GM12878 (cell line): ENCODE results near the gene ABL2. TPM values are rescaled to one million over a fixed set of nuclear protein-coding genes. Genes with fewer than 3 reads are reported as not detected.

Experiments
- ATAC-seq: fragments of 200-7000 bp; cut with Tn5 transposase; 3 replicates; pipeline ENCODE4 v1.9.1; 2020; ENCODE audit warnings: mild to moderate bottlenecking, moderate library complexity
- BruUV-seq: library from RNA; stranded (reverse); fragments of 400-500 nt; replicated peaks from 2 replicates; lab custom pipeline; 2021; lab: Mats Ljungman, UMichigan
- CTCF ChIA-PET: fragments of 300-600 bp; sonication (Branson Sonifier 250); formaldehyde crosslinking; extraction: SDS; loops from one replicate; lab custom pipeline; 2021; ENCODE audit warnings: inconsistent platforms; lab: Yijun Ruan, JAX
- POLR2A ChIA-PET: fragments of 350-600 bp; formaldehyde crosslinking; extraction: SDS; loops from one replicate; lab custom pipeline; 2021; ENCODE audit warnings: inconsistent platforms; lab: Charles Lee
- RAD21 ChIA-PET: fragments of 300-600 bp; sonication (Branson Sonifier 250); formaldehyde crosslinking; loops from one replicate; lab custom pipeline; 2023; ENCODE audit warnings: antibody characterized with exemption; ENCODE audit not compliant: unreplicated experiment; lab: Charles Lee
- SMC1A ChIA-PET: fragments of 300-600 bp; sonication (Branson Sonifier 250); formaldehyde crosslinking; loops from one replicate; lab custom pipeline; 2023; ENCODE audit not compliant: unreplicated experiment, uncharacterized antibody; lab: Charles Lee
- DNase-seq: peaks from one replicate; pipeline ENCODE4 v3.0.0-alpha.2; 2011; ENCODE audit warnings: low read depth, low spot score
- FAIRE-seq: peaks from 3 replicates; lab custom pipeline; 2011; peaks lifted over from hg19 to GRCh38; lab: Jason Lieb, UNC
- H2AFZ ChIP-seq: 2 replicates; pipeline ENCODE4 v1.6.0; 2011; ENCODE audit warnings: low read depth, low read length, control low read depth; ENCODE audit not compliant: control insufficient read depth
- H3K27ac ChIP-seq: 2 replicates; pipeline ENCODE4 v1.5.1; 2011; ENCODE audit warnings: control low read depth; ENCODE audit not compliant: control insufficient read depth, insufficient read depth
- H3K27me3 ChIP-seq, 2 experiments: replicated peaks in 1 of 2; 2 replicates each; pipeline versions ENCODE4 v1.6.0 to v1.6.1; 2011; ENCODE audit warnings: low read length in 1 of 2; ENCODE audit not compliant: control insufficient read depth in 2 of 2, insufficient read depth in 2 of 2
- H3K36me3 ChIP-seq, 2 experiments: 2 replicates each; pipeline ENCODE4 v1.5.1; 2011; ENCODE audit warnings: low read length in 1 of 2; ENCODE audit not compliant: control insufficient read depth in 2 of 2, insufficient read depth in 2 of 2
- H3K4me1 ChIP-seq: 2 replicates; pipeline ENCODE4 v1.6.1; 2011; ENCODE audit warnings: mild to moderate bottlenecking, low read length, moderate library complexity, mixed read lengths; ENCODE audit not compliant: control insufficient read depth, insufficient read depth
- H3K4me2 ChIP-seq: 2 replicates; pipeline ENCODE4 v1.6.0; 2011; ENCODE audit warnings: control low read depth; ENCODE audit not compliant: control insufficient read depth, insufficient read depth
- H3K4me3 ChIP-seq: fragments of 200-600 bp; sonication (generic); 2 replicates; pipeline ENCODE4 v1.5.1; 2016
- H3K79me2 ChIP-seq: 2 replicates; pipeline ENCODE4 v1.6.0; 2011; ENCODE audit warnings: low read length; ENCODE audit not compliant: control insufficient read depth, insufficient read depth
- H3K9ac ChIP-seq: 2 replicates; pipeline ENCODE4 v1.8.0; 2011; ENCODE audit warnings: low read length, control low read depth, mixed read lengths; ENCODE audit not compliant: control insufficient read depth, insufficient read depth
- H3K9me3 ChIP-seq: replicated peaks from 3 replicates; pipeline ENCODE4 v1.5.1; 2011; ENCODE audit warnings: mild to moderate bottlenecking, low read length; ENCODE audit not compliant: control insufficient read depth, insufficient read depth
- H4K20me1 ChIP-seq: 2 replicates; pipeline ENCODE4 v1.6.0; 2011; ENCODE audit not compliant: control insufficient read depth, insufficient read depth
- BCL3 ChIP-seq: IDR thresholded peaks from 2 replicates; pipeline ENCODE4 v1.6.1; 2011; ENCODE audit warnings: borderline replicate concordance, low read depth, mild to moderate bottlenecking, moderate library complexity, low read length; ENCODE audit not compliant: insufficient read depth, poor library complexity, severe bottlenecking
- BRCA1 ChIP-seq: IDR thresholded peaks from 2 replicates; pipeline ENCODE4 v1.6.1; 2011; ENCODE audit warnings: low read depth, low read length, improper control_type of control experiment
- CBX5 ChIP-seq: sonication (generic); IDR thresholded peaks from 2 replicates; pipeline ENCODE4 v1.6.1; 2016; ENCODE audit warnings: low read depth, moderate library complexity, mild to moderate bottlenecking, inconsistent platforms
- FOXK2 ChIP-seq: fragments of 450-650 bp; IDR thresholded peaks from 2 replicates; pipeline ENCODE4 v1.6.1; 2017; ENCODE audit warnings: mild to moderate bottlenecking, moderate library complexity
- FOXM1 ChIP-seq: IDR thresholded peaks from 2 replicates; pipeline ENCODE4 v1.6.1; 2012; ENCODE audit warnings: low read depth, mild to moderate bottlenecking, inconsistent platforms, low read length, moderate library complexity
- MEF2B ChIP-seq: fragments of 450-650 bp; IDR thresholded peaks from 2 replicates; pipeline ENCODE4 v1.6.1; 2018; ENCODE audit warnings: mild to moderate bottlenecking, moderate library complexity; ENCODE audit not compliant: partially characterized antibody, poor library complexity, severe bottlenecking
- MTA3 ChIP-seq: IDR thresholded peaks from 2 replicates; pipeline ENCODE4 v1.6.1; 2012; ENCODE audit warnings: low read length, inconsistent platforms, borderline replicate concordance
- NR2F1 ChIP-seq: fragments of 450-650 bp; conservative IDR thresholded peaks from 2 replicates; pipeline ENCODE4 v1.6.1; 2017; ENCODE audit warnings: mild to moderate bottlenecking
- RAD51 ChIP-seq: fragments of 450-650 bp; IDR thresholded peaks from 2 replicates; pipeline ENCODE4 v1.6.1; 2016; ENCODE audit warnings: moderate library complexity, mild to moderate bottlenecking, inconsistent platforms
- RCOR1 ChIP-seq: conservative IDR thresholded peaks from 2 replicates; pipeline ENCODE4 v1.6.1; 2012; ENCODE audit warnings: low read depth, low read length, improper control_type of control experiment
- WRNIP1 ChIP-seq: IDR thresholded peaks from 2 replicates; pipeline ENCODE4 v1.6.1; 2011; ENCODE audit warnings: low read depth, low read length, improper control_type of control experiment, borderline replicate concordance
- WGBS: methylation state at CpG from one replicate; pipeline ENCODE4 v1.1.6; 2016; ENCODE audit warnings: low lambda C conversion rate; ENCODE audit not compliant: insufficient replicate concordance, insufficient coverage; ENCODE audit errors: missing lambda C conversion rate; 5-methylcytosine and 5-hydroxymethylcytosine counted together
- in situ Hi-C: fragments of 300-500 bp; cut with MboI; formaldehyde crosslinking; loops from 9 replicates; pipeline ENCODE4 v1.14.3; 2018; ENCODE audit warnings: mixed read lengths
- intact Hi-C: fragments of 100-400 bp; cut with micrococcal nuclease; formaldehyde crosslinking; loops from one replicate; pipeline ENCODE4 v1.14.2; 2022; ENCODE audit not compliant: unreplicated experiment
- polyA plus RNA-seq, 11 experiments: library from polyadenylated mRNA; depleted of rRNA in 4 of 11; unstranded in 6 of 11; stranded (reverse) in 5 of 11; fragments of >200 nt; fragmentation: Nextera tagmentation in 4 of 11; fragmentation: Illumina TruSeq in 1 of 11; extraction: Ambion mirVana in 4 of 11; extraction: Trizol in 1 of 11; gene quantifications; 1 replicate in 1 of 11; 2 replicates in 10 of 11; pipeline versions ENCODE4 v1.2.1 to v1.2.3, GENCODE V29; 2011 to 2016; ENCODE audit warnings: inconsistent platforms in 2 of 11, missing spikeins in 2 of 11, low read depth in 1 of 11
- total RNA-seq, 4 experiments: library from RNA; depleted of rRNA in 3 of 4; stranded (reverse); fragments of >200 nt in 3 of 4; fragmentation: Illumina TruSeq in 1 of 4; extraction: Trizol in 1 of 4; gene quantifications; 2 replicates each; pipeline versions ENCODE4 v1.2.1 to v1.2.3, GENCODE V29; 2013 to 2021
- TF ChIP-seq, protein P1 (sequence below): IDR thresholded peaks from 2 replicates; pipeline ENCODE4 v1.6.1; 2012; ENCODE audit warnings: improper control_type of control experiment, low read depth, low read length; ENCODE audit not compliant: insufficient replicate concordance
- TF ChIP-seq, protein P2 (sequence below): IDR thresholded peaks from 2 replicates; pipeline ENCODE4 v1.6.1; 2012; ENCODE audit warnings: low read length, inconsistent platforms
- TF ChIP-seq, protein P3 (sequence below): IDR thresholded peaks from 2 replicates; pipeline ENCODE4 v1.6.1; 2011; ENCODE audit warnings: low read depth, mild to moderate bottlenecking, low read length, moderate library complexity, borderline replicate concordance; ENCODE audit errors: extremely low read depth

The ABL2 gene
- total and polyA plus RNA-seq, 10 of the 15 experiments (the other 5 are each of a cell fraction or from before 2014, with no cell fraction given) = 0.57 to 9.4 (median 3.6) TPM

DNA sequence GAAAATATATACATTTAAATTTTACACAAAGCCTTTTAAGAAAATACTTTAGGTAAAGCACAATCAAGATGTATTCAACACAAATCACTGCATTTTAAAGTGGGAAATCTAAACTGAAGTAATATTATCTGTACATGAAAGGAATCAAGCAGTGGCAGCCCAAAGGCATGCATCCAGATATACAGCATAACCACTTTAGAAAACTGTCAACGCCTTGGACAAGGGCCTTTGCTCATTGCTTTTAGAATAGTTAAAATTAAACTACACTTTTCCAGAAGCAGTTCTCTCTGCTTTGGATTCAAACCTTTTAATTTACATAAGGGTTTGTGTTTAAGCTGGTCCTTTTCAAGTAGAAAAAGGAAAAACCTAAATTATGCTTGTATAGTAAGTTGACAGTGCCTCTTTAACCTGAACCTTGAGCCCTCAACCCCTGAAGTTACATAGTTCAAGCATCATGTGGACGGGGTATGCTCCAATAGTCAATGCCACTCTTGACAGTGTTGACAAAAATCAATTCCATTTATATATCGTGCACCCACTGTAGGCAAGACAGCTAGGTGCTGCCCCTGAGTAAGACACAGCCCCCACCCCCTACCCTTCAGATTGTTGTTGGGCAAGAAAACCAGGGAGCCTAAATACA is 124.7 kb downstream of the ABL2 start:
- no peaks in the 10 kb centered on the region for H3K79me2 ChIP-seq
- no peak overlapping the region for H2AFZ ChIP-seq
- no peaks in the 10 kb centered on the region for H3K9me3 ChIP-seq
- no peak overlapping the region for H3K4me3 ChIP-seq
- H4K20me1 ChIP-seq = no peaks in the 10 kb centered on the region
- ATAC-seq = no peak
- DNase-seq = no peak
- no TSS peak for BruUV-seq
- 94% methylated on average over 3 of the region's 3 CpGs for WGBS
- H3K27me3 ChIP-seq = no peaks in the 10 kb centered on the region
- POLR2A ChIA-PET = no interaction called here
- H3K36me3 ChIP-seq = peaks cover 0 to 3% of the 10 kb centered on the region in 2 experiments; a peak in 2 of 4 replicates
- H3K4me2 ChIP-seq = no peak overlapping the region
- no peak for FAIRE-seq
- CTCF ChIA-PET = interaction anchor here (0.8 to 3.0 kb wide), 11 partner anchors 9 to 264 kb away, joined by 3 to 13 read pairs (median 5); partner anchors contain the start of gene SOAT1
- no peak overlapping the region for H3K9ac ChIP-seq
- SMC1A ChIA-PET = interaction anchor here (1.1 to 1.9 kb wide), 4 partner anchors 8 to 48 kb away, joined by 3 to 10 read pairs (median 4); no protein-coding TSS in a partner anchor
- H3K27ac ChIP-seq = no peak overlapping the region
- in situ Hi-C loops = no loop called here
- RAD21 ChIA-PET = interaction anchor here (1.7 kb wide), 1 partner anchor 22 kb away, joined by 6 read pairs; no protein-coding TSS in a partner anchor
- intact Hi-C loops = no loop called here
- H3K4me1 ChIP-seq = no peaks in the 10 kb centered on the region
- TF ChIP-seq MTA3 (no peak), BRCA1 (no peak), CBX5 (no peak), RCOR1 (no peak), FOXM1 (no peak), MEF2B (no peak), FOXK2 (no peak), BCL3 (no peak), RAD51 (no peak), WRNIP1 (no peak), NR2F1 (no peak)
- TF ChIP-seq, protein P1, sequence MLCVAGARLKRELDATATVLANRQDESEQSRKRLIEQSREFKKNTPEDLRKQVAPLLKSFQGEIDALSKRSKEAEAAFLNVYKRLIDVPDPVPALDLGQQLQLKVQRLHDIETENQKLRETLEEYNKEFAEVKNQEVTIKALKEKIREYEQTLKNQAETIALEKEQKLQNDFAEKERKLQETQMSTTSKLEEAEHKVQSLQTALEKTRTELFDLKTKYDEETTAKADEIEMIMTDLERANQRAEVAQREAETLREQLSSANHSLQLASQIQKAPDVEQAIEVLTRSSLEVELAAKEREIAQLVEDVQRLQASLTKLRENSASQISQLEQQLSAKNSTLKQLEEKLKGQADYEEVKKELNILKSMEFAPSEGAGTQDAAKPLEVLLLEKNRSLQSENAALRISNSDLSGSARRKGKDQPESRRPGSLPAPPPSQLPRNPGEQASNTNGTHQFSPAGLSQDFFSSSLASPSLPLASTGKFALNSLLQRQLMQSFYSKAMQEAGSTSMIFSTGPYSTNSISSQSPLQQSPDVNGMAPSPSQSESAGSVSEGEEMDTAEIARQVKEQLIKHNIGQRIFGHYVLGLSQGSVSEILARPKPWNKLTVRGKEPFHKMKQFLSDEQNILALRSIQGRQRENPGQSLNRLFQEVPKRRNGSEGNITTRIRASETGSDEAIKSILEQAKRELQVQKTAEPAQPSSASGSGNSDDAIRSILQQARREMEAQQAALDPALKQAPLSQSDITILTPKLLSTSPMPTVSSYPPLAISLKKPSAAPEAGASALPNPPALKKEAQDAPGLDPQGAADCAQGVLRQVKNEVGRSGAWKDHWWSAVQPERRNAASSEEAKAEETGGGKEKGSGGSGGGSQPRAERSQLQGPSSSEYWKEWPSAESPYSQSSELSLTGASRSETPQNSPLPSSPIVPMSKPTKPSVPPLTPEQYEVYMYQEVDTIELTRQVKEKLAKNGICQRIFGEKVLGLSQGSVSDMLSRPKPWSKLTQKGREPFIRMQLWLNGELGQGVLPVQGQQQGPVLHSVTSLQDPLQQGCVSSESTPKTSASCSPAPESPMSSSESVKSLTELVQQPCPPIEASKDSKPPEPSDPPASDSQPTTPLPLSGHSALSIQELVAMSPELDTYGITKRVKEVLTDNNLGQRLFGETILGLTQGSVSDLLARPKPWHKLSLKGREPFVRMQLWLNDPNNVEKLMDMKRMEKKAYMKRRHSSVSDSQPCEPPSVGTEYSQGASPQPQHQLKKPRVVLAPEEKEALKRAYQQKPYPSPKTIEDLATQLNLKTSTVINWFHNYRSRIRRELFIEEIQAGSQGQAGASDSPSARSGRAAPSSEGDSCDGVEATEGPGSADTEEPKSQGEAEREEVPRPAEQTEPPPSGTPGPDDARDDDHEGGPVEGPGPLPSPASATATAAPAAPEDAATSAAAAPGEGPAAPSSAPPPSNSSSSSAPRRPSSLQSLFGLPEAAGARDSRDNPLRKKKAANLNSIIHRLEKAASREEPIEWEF = no peak
- TF ChIP-seq, protein P2, sequence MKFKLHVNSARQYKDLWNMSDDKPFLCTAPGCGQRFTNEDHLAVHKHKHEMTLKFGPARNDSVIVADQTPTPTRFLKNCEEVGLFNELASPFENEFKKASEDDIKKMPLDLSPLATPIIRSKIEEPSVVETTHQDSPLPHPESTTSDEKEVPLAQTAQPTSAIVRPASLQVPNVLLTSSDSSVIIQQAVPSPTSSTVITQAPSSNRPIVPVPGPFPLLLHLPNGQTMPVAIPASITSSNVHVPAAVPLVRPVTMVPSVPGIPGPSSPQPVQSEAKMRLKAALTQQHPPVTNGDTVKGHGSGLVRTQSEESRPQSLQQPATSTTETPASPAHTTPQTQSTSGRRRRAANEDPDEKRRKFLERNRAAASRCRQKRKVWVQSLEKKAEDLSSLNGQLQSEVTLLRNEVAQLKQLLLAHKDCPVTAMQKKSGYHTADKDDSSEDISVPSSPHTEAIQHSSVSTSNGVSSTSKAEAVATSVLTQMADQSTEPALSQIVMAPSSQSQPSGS = no peak
- TF ChIP-seq, protein P3, sequence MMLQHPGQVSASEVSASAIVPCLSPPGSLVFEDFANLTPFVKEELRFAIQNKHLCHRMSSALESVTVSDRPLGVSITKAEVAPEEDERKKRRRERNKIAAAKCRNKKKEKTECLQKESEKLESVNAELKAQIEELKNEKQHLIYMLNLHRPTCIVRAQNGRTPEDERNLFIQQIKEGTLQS = no peak
